ENCODE results near the gene NCAPG.
"Not testable (repeated sequence)": the region's sequence is repeated elsewhere in the genome, so short reads cannot be mapped to it uniquely, and the experiment has no call there.

NCAPG gene

GRCh38 chr4:17805580-17806155, 5.1 kb upstream of the NCAPG start:
- DNase-seq = no peak

GRCh38 chr4:17807446-17807845, 3.3 kb upstream of the NCAPG start:
- DNase-seq = no peak

GRCh38 chr4:17809667-17810066, 1.1 kb upstream of the NCAPG start:
- DNase-seq = peak in 1 of 2 donors; percentile 17

DNA sequence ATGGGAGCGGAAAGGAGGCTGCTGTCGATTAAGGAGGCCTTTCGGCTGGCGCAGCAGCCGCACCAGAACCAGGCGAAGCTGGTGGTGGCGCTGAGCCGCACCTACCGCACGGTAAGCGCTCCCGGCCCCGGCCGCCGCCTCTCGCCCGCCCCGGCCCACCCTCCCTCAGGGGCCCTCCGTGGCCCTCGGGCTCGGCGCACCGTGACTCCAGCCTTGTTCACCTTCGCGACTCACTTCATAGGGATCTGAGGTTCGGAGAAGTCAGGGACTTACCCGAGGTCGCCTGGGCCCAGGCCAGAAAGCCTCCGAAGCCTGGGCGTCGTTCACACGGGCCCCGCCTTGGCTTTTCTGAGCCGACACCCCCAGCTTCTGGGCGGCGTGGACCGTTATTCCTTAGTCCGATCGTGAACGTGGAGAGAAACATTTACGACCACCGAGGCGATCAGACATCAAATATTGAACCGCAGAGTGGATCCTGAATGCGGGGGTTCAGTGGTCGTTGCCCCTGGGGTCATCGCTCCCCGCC, 362 bp downstream of the NCAPG start:
- DNase-seq = no peak

DNA sequence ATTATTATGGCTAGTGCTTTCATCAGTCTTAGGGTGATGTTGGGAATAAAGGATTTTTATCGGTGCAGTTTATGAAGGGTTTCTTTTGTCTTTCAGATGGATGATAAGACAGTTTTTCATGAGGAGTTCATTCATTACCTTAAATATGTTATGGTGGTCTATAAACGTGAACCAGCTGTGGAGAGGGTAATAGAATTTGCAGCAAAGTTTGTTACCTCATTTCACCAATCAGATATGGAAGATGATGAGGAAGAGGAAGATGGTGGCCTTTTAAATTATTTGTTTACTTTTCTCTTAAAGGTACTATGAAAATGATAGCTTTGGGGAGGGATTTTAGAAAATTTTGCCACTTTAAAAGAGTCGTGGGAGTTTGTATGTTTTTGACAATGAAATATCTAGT, 1.3 kb downstream of the NCAPG start:
- DNase-seq = no peak

GRCh38 chr4:17812801-17813200, 2.0 kb downstream of the NCAPG start:
- no peak for DNase-seq

GRCh38 chr4:17814140-17814539, 3.4 kb downstream of the NCAPG start:
- DNase-seq = peak in 1 of 2 donors; percentile 43

DNA sequence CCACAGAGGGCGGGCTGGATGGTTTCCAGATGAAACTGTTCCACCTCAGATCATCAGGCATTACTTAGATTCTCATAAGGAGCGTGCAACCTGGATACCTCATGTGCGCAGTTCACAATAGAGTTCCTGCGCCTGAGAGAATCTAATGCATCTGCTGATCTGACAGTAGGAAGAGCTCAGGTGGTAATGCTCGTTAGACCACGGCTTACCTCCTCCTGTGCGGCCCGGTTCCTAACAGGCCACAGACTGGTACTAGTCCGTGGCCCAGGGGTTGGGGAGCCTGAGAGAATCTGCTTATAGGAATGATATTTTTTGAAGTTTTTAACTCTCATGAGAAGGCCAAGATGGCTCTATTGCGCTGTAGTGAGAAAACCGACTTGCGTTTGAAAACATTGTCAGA, 5.4 kb downstream of the NCAPG start:
- DNase-seq = no peak

- DNase-seq = peak in 1 of 2 donors; percentile 64
Observed at GRCh38 chr4:17817027-17817426, 6.2 kb downstream of the NCAPG start.

GRCh38 chr4:17823871-17824669, 13.3 kb downstream of the NCAPG start:
- no peak for DNase-seq

DNA sequence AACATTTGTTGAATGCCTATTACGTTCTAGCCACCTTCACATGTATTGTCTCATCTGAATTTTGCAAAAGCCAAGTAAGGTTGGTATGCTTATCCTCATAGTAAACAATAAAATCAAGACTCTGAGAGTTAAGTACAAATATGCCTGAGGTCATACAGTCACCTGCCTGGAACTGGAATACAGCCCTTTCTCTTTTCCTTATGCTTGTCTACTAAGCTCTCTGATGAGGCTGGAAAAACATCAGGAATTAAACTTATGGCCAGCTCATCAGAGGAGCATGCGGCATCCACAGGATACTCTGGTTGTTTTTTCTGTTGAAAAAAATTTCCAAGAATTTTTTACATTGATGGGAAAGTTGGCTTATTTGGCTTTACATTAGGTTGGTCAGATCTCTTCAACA, 35.5 kb downstream of the NCAPG start:
- no peak for DNase-seq

- DNase-seq = not testable (repeated sequence)
Observed at GRCh38 chr4:17850295-17850694, 39.5 kb downstream of the NCAPG start.

GRCh38 chr4:17851959-17852358, 41.2 kb downstream of the NCAPG start:
- no peak for DNase-seq

DNA sequence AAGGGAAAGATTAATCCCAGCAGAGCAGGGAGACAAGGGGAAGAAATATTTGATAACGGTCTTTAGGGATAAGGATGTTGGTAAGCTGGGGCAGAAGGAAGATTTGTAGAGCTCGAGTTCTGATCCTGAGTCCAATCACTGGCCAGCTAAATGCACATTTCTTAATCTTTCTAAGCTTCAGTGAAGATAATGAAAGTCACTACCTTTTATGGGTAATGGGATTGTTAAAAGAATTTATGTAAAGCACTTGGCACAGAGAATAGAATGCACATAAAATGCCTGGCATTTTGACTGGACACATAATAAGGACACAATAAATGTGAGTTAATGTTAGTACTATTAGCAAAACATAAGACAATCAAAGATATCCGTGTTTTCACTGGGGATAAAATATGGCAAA, 43.3 kb downstream of the NCAPG start:
- DNase-seq = no peak

- DNase-seq = no peak
Observed at GRCh38 chr4:17859793-17860406, 49.1 kb downstream of the NCAPG start.

DNA sequence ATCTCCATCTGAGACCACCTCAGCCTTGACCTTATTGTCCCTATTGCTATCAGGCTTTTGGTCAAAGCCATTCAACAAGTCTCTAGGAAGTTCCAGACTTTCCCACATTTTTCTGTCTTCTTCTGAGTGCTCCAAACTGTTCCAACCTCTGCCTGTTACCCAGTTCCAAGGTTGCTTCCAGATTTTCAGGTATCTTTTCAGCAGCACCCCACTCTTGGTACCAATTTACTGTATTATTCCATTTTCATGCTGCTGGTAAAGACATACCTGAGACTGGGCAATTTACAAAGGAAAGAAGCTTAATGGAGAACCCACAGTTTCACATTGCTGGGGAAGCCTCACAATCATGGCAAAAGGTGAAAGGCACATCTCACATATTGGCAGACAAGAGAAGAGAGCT, 51.1 kb downstream of the NCAPG start:
- DNase-seq = not testable (repeated sequence)

GRCh38 chr4:17865866-17866363, 55.1 kb downstream of the NCAPG start:
- no peak for DNase-seq

DNA sequence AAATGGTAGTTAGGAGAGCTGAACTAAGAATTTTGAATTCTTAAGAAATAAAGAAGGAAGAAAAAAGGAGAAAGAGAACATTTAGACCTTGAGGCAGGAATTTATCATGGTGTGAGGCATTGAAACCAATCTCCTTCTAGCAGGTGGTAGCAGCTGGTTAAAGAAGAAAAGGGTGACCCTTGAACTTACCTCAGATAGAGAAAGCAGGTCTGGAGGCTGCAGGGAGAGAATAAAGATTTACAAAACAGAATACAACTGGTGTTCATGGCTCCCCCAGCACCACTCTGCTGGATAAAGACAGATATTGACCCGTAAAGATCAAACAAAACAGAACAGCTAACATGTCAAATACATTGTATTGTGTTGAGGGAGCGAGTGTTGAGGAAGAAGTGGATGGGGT, 56.0 kb downstream of the NCAPG start:
- no peak for DNase-seq

DNA sequence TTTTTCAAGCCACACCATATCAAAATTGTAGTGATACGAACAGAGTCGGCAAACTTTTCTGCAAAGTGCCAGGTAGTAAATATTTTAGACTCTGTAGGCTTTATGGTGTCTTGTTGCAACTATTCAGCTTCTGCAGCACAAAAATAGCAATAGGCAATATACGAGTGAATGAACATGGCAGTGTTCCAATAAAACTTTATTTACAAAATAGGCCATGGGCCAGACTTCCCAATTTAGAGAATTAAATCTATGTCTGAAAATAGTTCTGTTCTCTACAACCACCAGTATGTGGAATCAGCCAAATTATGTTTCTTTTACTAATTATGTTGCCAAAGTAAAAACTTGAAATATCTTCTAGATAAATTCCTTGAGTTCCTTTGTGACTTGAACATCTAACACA, 56.5 kb downstream of the NCAPG start:
- no peak for DNase-seq

DNA sequence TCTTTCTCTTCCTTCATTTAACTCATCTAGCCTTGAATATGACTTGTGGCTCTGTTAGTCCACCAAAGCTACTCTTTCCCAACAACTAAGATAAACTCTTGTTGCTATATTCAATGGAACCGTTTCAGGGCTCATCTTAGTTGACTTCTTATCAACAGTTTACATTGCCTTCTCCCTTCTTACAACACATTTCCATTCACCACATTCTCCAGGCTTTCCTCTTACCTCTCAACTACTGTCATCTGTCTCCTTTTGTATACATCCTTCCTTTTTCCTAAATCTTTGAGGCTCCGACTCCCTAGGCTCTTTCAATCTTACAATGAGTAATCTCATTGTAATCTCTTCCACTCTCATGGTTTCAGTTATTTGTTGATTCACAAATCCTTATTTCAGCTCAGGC, 58.5 kb downstream of the NCAPG start:
- no peak for DNase-seq

- DNase-seq = no peak
Observed at GRCh38 chr4:17875402-17876070, 64.8 kb downstream of the NCAPG start.

- DNase-seq = no peak
Observed at GRCh38 chr4:17876943-17877342, 66.2 kb downstream of the NCAPG start.

GRCh38 chr4:17877661-17878060, 66.9 kb downstream of the NCAPG start:
- no peak for DNase-seq
